ENCODE data around the gene SP100.

DNA sequence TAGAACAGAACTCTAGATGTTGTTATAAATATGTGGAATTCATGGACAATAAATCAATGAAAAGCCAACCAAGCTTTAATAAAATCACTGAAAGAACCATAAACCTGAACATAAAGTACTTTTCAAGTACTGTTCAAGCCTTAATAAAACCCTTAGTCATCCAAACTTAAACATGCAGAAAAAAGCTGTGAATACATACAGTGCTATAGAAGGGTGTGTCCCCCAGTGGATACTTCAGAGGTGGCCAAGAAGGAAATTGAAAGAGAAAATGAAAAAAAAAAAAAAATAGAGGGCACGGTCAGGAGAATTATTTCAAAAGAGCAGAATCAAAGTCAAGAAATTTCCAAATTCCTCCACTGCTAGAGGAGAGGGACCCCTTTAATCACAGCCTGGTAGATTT, 141.1 kb downstream of the SP100 start:
- TF ChIP-seq, protein P1, sequence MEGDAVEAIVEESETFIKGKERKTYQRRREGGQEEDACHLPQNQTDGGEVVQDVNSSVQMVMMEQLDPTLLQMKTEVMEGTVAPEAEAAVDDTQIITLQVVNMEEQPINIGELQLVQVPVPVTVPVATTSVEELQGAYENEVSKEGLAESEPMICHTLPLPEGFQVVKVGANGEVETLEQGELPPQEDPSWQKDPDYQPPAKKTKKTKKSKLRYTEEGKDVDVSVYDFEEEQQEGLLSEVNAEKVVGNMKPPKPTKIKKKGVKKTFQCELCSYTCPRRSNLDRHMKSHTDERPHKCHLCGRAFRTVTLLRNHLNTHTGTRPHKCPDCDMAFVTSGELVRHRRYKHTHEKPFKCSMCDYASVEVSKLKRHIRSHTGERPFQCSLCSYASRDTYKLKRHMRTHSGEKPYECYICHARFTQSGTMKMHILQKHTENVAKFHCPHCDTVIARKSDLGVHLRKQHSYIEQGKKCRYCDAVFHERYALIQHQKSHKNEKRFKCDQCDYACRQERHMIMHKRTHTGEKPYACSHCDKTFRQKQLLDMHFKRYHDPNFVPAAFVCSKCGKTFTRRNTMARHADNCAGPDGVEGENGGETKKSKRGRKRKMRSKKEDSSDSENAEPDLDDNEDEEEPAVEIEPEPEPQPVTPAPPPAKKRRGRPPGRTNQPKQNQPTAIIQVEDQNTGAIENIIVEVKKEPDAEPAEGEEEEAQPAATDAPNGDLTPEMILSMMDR (IDR thresholded peaks at IDR 0.05; ENCODE audit: insufficient read depth, low read length, poor library complexity, severe bottlenecking), result no peak
- no peak for TF ChIP-seq EZH2phosphoT487 (conservative IDR thresholded peaks at IDR 0.05; ENCODE audit: low read length)
